HG03565 (cell line): Measurements from ENCODE around the gene DPM2.

ENCODE experiments used
- ATAC-seq: cut with Tn5 transposase; IDR thresholded peaks from one replicate; pipeline ENCODE4 v1.9.1; 2021; ENCODE audit warnings: mild to moderate bottlenecking, moderate library complexity; ENCODE audit not compliant: unreplicated experiment

Gene DPM2

GRCh38 chr9:127921557-127922120 lies 16.0 kb downstream of the DPM2 start:
- no peak for ATAC-seq

GRCh38 chr9:127920794-127921193 lies 16.9 kb downstream of the DPM2 start:
- ATAC-seq, result no peak

GRCh38 chr9:127919253-127919815 lies 18.3 kb downstream of the DPM2 start:
- no peak for ATAC-seq

- no peak for ATAC-seq
These were observed 19.2 kb downstream of the DPM2 start for GRCh38 chr9:127918183-127919107.

GRCh38 chr9:127917603-127918002 lies 20.1 kb downstream of the DPM2 start:
- ATAC-seq, result no peak

- peak; percentile 53 for ATAC-seq
These were observed 20.7 kb downstream of the DPM2 start, which contains the start of gene ST6GALNAC4 for GRCh38 chr9:127916720-127917581. ST6GALNAC4 (minus strand) TSS chr9:127917041; CDS start chr9:127916419, 622 bp downstream.

- ATAC-seq, result no peak
These were observed 21.6 kb downstream of the DPM2 start for GRCh38 chr9:127915801-127916719.

GRCh38 chr9:127915325-127915752 lies 22.3 kb downstream of the DPM2 start:
- ATAC-seq, result no peak

- ATAC-seq, result no peak
These were observed 24.0 kb downstream of the DPM2 start for GRCh38 chr9:127913682-127914081.

- no peak for ATAC-seq
These were observed 24.8 kb downstream of the DPM2 start for GRCh38 chr9:127912882-127913281.

GRCh38 chr9:127912296-127912695 lies 25.4 kb downstream of the DPM2 start:
- no peak for ATAC-seq

GRCh38 chr9:127910613-127911205 lies 26.9 kb downstream of the DPM2 start:
- no peak for ATAC-seq

GRCh38 chr9:127909839-127910273 lies 27.8 kb downstream of the DPM2 start:
- ATAC-seq, result no peak

GRCh38 chr9:127908660-127908926 lies 29.1 kb downstream of the DPM2 start:
- no peak for ATAC-seq

- no peak for ATAC-seq
These were observed 29.6 kb downstream of the DPM2 start for GRCh38 chr9:127907867-127908659.

- no peak for ATAC-seq
These were observed 31.9 kb downstream of the DPM2 start for GRCh38 chr9:127905788-127906191.

GRCh38 chr9:127905004-127905728 lies 32.5 kb downstream of the DPM2 start:
- ATAC-seq, result no peak

- no peak for ATAC-seq
These were observed 33.1 kb downstream of the DPM2 start for GRCh38 chr9:127904561-127905003.
